Measurements from ENCODE around the gene CA14.
"Not testable (repeated sequence)": the region's sequence is repeated elsewhere in the genome, so short reads cannot be mapped to it uniquely, and the experiment has no call there.

CA14 gene

DNA sequence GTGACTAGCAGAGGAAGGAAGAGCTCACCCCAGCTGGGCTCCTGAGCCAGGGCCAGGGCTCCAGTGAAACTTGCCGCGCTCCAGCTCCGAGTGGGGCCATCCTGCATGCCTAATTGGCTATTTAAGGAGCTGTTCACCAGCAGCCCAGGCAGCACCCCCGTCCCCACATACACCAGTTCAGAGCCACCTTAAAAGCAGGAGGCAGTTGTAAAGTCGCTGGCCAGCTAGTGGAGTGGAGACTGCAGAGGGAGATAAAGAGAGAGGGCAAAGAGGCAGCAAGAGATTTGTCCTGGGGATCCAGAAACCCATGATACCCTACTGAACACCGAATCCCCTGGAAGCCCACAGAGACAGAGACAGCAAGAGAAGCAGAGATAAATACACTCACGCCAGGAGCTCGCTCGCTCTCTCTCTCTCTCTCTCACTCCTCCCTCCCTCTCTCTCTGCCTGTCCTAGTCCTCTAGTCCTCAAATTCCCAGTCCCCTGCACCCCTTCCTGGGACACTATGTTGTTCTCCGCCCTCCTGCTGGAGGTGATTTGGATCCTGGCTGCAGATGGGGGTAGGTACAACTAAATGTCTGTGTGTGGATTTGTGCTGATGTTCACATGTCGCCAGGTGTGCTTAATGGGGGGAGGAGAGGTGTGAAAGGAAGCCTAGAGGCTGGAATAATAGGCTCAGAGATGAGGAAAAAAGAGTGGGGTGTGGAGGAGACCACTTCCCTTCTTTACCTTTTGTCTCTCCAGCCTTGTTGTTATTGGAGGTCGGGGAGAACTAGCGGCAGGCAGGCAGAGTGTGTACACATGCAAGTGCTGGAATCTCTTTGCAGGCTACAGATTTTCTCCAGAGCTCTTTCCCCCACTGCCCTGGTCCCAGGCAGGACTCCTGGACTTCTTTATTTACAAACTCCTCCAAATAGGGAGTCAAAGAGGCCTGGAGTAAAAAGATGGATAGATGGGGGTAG, at the start of gene CA14:
Gene CA14, plus strand, starts transcription at position 151 of the 962 bp plus-strand sequence. Its CDS starts 355 bp downstream, at position 506.
- no peak within 1 kb of the TSS for H3K9ac ChIP-seq (ENCODE audit: low read length)
- no peak within 1 kb of the TSS for H3K4me3 ChIP-seq (ENCODE audit: insufficient read depth, low read length, poor library complexity, severe bottlenecking)
- no peaks in the 10 kb centered on the region for H3K9me2 ChIP-seq (replicated peaks; ENCODE audit: insufficient read depth, low read length)
- H3K36me3 ChIP-seq (ENCODE audit: low read length): no peaks in the 10 kb centered on the region
- no peaks in the 10 kb centered on the region for H4K20me1 ChIP-seq (ENCODE audit: low read depth, low read length)
- no peak within 1 kb of the TSS for H2AFZ ChIP-seq (ENCODE audit: low read depth, low read length, severe bottlenecking)
- H3K27ac ChIP-seq (ENCODE audit: low read depth, low read length): no peak within 1 kb of the TSS
- no peaks in the 10 kb centered on the region for H3K79me2 ChIP-seq (ENCODE audit: insufficient read depth, low read length)
- no peak within 1 kb of the TSS for H3K4me2 ChIP-seq (ENCODE audit: low read depth, low read length, poor library complexity, severe bottlenecking)
- no peaks in the 10 kb centered on the region for H3K9me3 ChIP-seq (ENCODE audit: insufficient read depth, low read length)
- TF ChIP-seq, protein P1, sequence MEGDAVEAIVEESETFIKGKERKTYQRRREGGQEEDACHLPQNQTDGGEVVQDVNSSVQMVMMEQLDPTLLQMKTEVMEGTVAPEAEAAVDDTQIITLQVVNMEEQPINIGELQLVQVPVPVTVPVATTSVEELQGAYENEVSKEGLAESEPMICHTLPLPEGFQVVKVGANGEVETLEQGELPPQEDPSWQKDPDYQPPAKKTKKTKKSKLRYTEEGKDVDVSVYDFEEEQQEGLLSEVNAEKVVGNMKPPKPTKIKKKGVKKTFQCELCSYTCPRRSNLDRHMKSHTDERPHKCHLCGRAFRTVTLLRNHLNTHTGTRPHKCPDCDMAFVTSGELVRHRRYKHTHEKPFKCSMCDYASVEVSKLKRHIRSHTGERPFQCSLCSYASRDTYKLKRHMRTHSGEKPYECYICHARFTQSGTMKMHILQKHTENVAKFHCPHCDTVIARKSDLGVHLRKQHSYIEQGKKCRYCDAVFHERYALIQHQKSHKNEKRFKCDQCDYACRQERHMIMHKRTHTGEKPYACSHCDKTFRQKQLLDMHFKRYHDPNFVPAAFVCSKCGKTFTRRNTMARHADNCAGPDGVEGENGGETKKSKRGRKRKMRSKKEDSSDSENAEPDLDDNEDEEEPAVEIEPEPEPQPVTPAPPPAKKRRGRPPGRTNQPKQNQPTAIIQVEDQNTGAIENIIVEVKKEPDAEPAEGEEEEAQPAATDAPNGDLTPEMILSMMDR (IDR thresholded peaks at IDR 0.05; ENCODE audit: insufficient read depth, low read length, poor library complexity, severe bottlenecking): no peak
- TF ChIP-seq EZH2phosphoT487 (conservative IDR thresholded peaks at IDR 0.05; ENCODE audit: low read length): no peak
- no peaks in the 10 kb centered on the region for H3K27me3 ChIP-seq (ENCODE audit: low read length)
- H3F3A ChIP-seq (ENCODE audit: insufficient read depth): no peaks in the 10 kb centered on the region

DNA sequence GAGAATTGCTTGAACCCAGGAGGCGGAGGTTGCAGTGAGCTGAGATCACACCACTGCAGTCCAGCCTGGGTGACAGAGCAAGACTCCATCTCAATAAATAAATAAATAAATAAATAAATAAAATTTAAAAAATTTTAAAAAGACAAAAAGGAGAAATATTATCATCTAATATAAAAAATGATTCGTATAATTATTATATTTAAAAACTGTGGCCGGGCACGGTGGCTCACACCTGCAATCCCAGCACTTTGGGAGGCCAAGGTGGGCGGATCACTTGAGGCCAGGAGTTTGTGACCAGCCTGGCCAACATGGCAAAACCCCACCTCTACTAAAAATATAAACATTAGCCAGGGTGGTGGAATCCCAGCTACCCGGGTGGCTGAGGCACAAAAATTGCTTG, 49.1 kb upstream of the CA14 start:
- H3K36me3 ChIP-seq (ENCODE audit: low read length); H2AFZ ChIP-seq (ENCODE audit: low read depth, low read length, severe bottlenecking); H3K9ac ChIP-seq (ENCODE audit: low read length); H3K27me3 ChIP-seq (ENCODE audit: low read length); H3K79me2 ChIP-seq (ENCODE audit: insufficient read depth, low read length); H3K9me2 ChIP-seq (replicated peaks; ENCODE audit: insufficient read depth, low read length); H3K27ac ChIP-seq (ENCODE audit: low read depth, low read length); H3K4me3 ChIP-seq (ENCODE audit: insufficient read depth, low read length, poor library complexity, severe bottlenecking); H3F3A ChIP-seq (ENCODE audit: insufficient read depth); H3K9me3 ChIP-seq (ENCODE audit: insufficient read depth, low read length); H3K4me2 ChIP-seq (ENCODE audit: low read depth, low read length, poor library complexity, severe bottlenecking); H4K20me1 ChIP-seq (ENCODE audit: low read depth, low read length): not testable (repeated sequence)

DNA sequence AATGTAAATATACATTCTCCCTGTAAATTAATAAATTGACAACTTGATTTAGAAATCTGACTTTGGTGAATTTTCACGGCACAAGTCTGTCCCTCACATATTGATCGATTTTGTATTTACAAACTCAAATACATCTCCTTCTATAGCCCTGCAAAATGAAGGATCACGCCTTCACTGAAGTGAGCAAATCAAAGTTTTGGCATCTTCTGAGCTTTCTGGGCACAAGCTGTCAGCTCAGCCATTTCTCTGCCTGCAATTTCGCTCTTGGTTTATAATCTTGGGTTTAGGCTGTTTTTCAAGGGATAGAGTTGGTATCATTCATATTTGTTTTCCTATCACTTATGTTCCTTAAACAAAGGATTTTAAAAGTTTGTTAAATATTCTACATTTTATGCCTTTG, 47.5 kb upstream of the CA14 start:
- Histone ChIP-seq H3K27ac (ENCODE audit: low read depth, low read length) (no peak overlapping the region), H4K20me1 (ENCODE audit: low read depth, low read length) (no peaks in the 10 kb centered on the region), H3K27me3 (ENCODE audit: low read length) (no peaks in the 10 kb centered on the region), H3K36me3 (ENCODE audit: low read length) (no peaks in the 10 kb centered on the region), H3K9me3 (ENCODE audit: insufficient read depth, low read length) (no peaks in the 10 kb centered on the region), H3K4me3 (ENCODE audit: insufficient read depth, low read length, poor library complexity, severe bottlenecking) (no peak overlapping the region), H3K4me2 (ENCODE audit: low read depth, low read length, poor library complexity, severe bottlenecking) (no peak overlapping the region), H3F3A (ENCODE audit: insufficient read depth) (peaks cover 9% of the 10 kb centered on the region; the same call in 1 of the 2 replicates), H3K9me2 (replicated peaks; ENCODE audit: insufficient read depth, low read length) (no peaks in the 10 kb centered on the region), H2AFZ (ENCODE audit: low read depth, low read length, severe bottlenecking) (no peak overlapping the region), H3K9ac (ENCODE audit: low read length) (no peak overlapping the region), H3K79me2 (ENCODE audit: insufficient read depth, low read length) (no peaks in the 10 kb centered on the region)
- TF ChIP-seq, protein P1 (IDR thresholded peaks at IDR 0.05; ENCODE audit: insufficient read depth, low read length, poor library complexity, severe bottlenecking): no peak
- TF ChIP-seq EZH2phosphoT487 (conservative IDR thresholded peaks at IDR 0.05; ENCODE audit: low read length): no peak

DNA sequence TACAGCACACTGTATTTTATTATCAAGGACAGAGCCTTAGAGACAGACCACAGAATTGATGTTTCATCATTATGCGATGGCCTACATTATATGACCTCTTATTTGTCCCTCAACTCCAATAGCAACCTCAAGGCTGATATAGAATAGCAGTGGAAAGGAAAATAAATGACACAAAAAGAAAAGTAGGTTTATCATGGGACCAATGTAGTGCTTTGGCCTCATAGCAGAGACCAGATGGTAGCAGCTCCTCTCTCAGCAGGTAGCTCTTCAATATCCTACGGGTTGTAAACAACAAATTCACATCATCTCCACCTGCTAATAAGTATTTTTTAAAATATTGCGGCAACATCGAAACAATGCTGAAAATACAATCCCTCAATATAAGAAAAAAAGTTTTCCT, 46.9 kb upstream of the CA14 start:
- Histone ChIP-seq H4K20me1 (ENCODE audit: low read depth, low read length) (no peaks in the 10 kb centered on the region), H3K4me3 (ENCODE audit: insufficient read depth, low read length, poor library complexity, severe bottlenecking) (no peak overlapping the region), H2AFZ (ENCODE audit: low read depth, low read length, severe bottlenecking) (no peak overlapping the region), H3K36me3 (ENCODE audit: low read length) (no peaks in the 10 kb centered on the region), H3K27ac (ENCODE audit: low read depth, low read length) (no peak overlapping the region), H3K9me2 (replicated peaks; ENCODE audit: insufficient read depth, low read length) (no peaks in the 10 kb centered on the region), H3K9me3 (ENCODE audit: insufficient read depth, low read length) (no peaks in the 10 kb centered on the region), H3K9ac (ENCODE audit: low read length) (no peak overlapping the region), H3K79me2 (ENCODE audit: insufficient read depth, low read length) (no peaks in the 10 kb centered on the region), H3K27me3 (ENCODE audit: low read length) (no peaks in the 10 kb centered on the region), H3F3A (ENCODE audit: insufficient read depth) (peaks cover 10% of the 10 kb centered on the region; the same call in 1 of the 2 replicates), H3K4me2 (ENCODE audit: low read depth, low read length, poor library complexity, severe bottlenecking) (no peak overlapping the region)
- TF ChIP-seq EZH2phosphoT487 (conservative IDR thresholded peaks at IDR 0.05; ENCODE audit: low read length): no peak
- TF ChIP-seq, protein P1 (IDR thresholded peaks at IDR 0.05; ENCODE audit: insufficient read depth, low read length, poor library complexity, severe bottlenecking): no peak

Measured in SU-DHL-6 (cell line).